Measurements from ENCODE around the gene ZNF575.

- TF ChIP-seq CTCF (conservative IDR thresholded peaks at IDR 0.05; ENCODE audit: low read length), result no peak
- no peak for TF ChIP-seq EZH2phosphoT487 (IDR thresholded peaks at IDR 0.05; ENCODE audit: borderline replicate concordance)
These were observed 13.6 kb downstream of the ZNF575 start for GRCh38 chr19:43546581-43546980.
